AG09319 (cell line): Measurements from ENCODE around the gene DNAJC11.
"Not testable (repeated sequence)": the region's sequence is repeated elsewhere in the genome, so short reads cannot be mapped to it uniquely, and the experiment has no call there.

Experiments used
- DNase-seq: peaks from one replicate; pipeline ENCODE4 v3.0.0-alpha.2; 2010; ENCODE audit warnings: low read depth; ENCODE audit errors: extremely low read depth
- TF ChIP-seq, protein P1 (sequence below): IDR thresholded peaks from 2 replicates; pipeline ENCODE4 v1.5.1; 2011; ENCODE audit warnings: low read depth, mild to moderate bottlenecking, inconsistent platforms, low read length, moderate library complexity

Gene DNAJC11

DNA sequence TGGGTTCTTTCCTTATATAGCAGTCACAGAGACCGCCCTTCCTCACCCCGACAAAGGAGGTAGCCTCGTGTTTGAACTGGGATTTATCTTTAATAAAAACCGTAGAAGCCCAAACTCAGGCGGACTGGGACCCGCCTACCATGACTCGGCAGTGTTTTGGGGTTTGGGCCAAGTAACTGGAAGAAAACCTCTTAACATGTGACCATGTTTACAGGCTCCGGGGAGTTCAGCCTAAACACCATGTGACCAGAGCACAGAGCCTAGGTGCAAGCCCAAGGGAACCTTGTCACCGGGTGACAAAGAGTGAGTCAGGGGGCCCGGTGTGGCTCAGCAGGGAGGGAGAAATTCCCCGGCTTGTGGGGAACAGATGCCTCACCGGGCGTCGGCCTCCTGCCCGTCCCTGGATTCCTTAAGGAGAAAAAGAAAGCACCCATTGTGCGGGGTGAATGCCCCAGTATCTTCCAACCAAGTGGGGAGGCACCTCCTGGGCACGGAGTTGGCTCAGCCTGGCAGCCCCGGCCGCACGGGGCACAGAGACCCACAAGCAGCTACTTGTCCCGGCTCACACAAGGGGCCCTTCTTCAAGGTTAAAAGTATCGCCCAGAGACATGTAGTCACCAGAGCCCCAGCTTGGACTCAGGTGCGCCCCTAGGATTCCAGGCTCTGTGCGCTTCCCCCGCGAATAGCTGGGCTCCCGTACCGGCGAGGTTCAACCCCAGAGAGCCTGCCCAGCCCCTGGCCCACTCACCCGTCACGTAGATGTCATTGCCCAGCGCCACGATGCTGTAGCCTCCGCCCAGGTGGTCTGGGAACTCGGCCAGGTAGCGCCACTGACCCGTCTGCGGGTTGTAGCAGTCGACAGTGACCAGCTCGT is 100.3 kb downstream of the DNAJC11 start:
- peak; percentile 79 for DNase-seq
- TF ChIP-seq, protein P1, sequence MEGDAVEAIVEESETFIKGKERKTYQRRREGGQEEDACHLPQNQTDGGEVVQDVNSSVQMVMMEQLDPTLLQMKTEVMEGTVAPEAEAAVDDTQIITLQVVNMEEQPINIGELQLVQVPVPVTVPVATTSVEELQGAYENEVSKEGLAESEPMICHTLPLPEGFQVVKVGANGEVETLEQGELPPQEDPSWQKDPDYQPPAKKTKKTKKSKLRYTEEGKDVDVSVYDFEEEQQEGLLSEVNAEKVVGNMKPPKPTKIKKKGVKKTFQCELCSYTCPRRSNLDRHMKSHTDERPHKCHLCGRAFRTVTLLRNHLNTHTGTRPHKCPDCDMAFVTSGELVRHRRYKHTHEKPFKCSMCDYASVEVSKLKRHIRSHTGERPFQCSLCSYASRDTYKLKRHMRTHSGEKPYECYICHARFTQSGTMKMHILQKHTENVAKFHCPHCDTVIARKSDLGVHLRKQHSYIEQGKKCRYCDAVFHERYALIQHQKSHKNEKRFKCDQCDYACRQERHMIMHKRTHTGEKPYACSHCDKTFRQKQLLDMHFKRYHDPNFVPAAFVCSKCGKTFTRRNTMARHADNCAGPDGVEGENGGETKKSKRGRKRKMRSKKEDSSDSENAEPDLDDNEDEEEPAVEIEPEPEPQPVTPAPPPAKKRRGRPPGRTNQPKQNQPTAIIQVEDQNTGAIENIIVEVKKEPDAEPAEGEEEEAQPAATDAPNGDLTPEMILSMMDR, result no peak; the same call in 1 of the 2 replicates

DNA sequence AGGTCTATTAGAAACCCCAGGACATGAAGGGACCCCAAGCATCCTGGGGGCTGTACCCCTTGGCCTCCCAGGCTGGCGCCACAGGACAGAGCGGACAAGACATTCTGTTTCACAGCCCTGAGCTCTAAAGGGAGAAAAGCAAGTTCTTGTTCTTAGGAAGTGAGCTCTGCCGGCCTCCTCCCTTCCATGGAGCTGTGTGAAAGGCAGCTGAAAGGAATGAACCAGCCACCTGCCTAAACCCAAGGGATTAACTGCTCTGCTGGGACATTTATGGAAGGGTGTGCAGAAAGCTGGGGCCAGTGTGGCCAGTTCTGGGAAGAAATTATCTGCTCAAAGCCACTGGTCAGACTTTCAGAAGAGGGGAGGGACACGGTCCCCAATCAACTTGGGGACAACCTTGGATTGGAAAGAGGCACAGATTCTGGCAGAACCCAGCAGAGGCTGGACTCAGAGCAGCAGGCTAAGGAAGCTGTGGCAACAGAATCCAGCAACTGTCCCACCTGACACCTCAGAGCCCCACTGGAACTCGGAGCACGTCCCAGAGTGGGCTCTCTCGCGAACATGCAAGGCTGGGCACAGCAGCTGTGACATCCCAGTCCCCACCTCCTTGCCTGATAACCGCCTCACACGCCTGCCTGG is 101.1 kb downstream of the DNAJC11 start:
- no peak for DNase-seq
- TF ChIP-seq, protein P1, result no peak

DNA sequence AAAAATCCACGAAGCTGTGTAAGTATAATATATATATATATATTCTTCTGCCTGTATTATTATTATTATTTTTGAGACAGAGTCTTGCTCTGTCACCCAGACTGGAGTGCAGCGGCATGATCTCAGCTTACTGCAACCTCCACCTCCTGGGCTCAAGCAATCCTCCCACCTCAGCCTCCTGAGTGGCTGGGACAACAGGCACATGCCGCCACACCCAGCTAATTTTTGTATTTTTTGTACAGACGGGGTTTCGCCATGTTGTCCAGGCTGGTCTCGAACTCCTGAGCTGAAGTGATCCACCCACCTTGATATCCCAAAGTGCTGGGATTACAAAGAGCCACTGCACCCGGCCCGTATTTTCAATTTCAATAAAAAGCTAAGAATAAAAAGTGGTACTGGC is 101.6 kb downstream of the DNAJC11 start:
- not testable (repeated sequence) for DNase-seq

DNA sequence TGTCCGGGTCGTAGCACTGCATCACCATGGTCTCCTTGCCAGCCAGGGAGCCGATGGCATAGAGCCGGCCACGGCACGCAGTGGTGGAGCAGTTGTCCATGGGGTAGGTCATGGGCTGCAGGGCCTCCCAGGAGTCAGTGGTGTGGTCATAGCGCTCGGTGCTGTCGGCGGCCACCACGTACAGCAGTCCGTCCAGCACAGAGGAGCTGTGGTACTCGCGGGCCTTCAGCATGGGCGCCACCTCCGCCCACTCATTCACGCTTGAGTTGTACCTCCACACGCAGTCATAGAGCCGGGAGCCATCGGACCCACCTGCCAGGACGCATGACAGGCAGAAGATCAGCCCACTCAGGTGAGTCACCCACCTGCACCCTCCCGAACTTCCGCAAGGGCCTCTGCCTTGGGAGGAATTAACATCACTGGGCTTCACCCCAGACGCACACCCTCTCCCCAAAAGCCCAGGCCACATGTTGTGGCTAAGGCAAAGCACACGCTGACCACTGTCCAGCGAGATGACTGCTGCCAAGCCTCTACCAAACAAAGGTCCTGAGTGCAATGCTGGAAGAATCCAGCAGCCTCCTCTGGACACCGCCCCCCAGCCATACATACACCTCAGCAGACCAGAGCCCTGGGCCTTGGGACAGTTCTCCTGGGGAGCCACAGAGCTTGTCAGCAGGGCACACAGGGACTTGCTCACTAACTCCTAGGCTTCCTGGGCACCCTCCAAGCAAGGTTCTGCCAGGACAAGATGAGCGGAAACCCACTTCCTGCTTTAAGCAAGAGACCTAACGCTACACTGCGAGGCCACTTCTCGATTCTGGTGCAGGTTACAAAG is 102.3 kb downstream of the DNAJC11 start:
- TF ChIP-seq, protein P1, result no peak
- DNase-seq, result no peak

DNA sequence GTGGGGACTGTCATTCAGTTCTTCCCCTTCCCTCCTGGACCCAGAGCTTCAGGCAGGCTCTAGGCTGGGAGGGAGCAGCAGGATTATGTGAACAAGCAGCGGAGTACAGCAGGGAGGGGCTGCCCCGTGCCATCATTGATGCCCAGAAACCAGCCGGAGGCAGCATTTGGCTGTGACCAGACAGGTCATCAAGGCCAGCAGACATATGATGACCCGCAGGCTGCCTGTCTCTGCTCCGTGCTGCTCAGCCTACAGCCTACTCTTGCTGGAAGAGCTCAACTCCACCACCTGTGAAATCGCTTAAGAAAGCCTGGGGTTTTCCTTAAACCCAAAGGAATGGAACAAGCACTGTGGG is 103.9 kb downstream of the DNAJC11 start:
- DNase-seq, result no peak
- TF ChIP-seq, protein P1, result no peak

DNA sequence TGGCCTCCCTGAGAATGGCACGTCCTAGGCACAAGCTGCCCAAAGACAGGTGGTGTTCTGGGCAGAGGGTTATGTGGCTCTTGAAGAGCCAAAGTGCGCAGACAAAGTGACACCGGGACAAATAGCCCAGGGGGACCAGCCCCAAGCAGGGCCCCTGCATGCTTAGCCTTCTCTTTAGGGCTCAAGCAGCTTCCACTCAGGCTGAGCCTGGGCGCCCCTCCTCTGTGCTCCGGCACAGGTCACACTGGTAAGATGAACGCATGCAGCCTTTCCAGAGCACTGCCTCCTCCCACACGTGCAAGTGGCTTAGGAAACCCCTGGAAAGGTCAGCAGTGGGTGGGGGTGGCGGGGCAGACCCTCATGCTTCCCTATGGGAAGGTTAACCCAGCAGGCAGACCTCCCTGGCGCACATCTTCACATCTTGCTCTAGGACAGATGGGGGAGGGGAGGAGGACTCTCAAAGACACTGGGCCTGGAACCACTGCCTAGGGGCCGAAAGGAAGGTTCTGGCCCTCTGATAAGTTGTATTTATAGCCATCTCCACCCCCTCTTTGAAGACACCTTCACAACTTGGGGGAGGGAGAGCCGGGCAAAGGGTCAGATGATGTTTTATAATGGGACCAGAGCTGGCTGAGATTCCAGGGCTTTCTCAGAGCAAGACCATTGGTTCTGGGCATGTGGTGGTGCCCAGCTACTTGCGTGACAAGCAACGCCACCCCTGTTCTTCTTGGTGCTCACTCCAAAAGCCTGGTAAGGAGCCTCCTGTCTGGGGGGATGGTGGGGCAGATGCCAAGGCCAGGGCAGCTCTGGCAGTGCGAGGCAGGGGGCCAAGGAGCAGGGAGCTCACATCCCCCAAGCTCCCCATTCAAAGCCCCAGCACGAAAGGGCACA is 104.5 kb downstream of the DNAJC11 start:
- TF ChIP-seq, protein P1, result no peak
- DNase-seq, result no peak

DNA sequence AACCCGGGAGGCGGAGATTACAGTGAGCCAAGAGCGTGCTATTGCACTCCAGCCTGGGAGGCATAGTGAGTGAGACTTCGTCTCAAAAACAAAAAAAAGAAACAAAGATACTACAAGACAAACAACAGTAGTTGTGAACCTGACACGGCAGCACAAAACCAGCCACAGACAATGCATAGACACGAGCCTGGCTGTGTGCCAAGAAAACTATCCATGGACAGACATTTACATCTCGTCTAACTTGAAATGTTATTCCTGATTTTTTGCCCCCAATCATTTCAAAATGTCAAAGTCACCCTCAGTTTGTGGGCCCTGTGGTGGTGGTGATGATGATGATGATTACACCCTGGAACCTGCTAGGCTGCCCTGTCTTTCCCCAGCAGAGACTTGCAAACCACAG is 105.3 kb downstream of the DNAJC11 start:
- no peak for DNase-seq
- TF ChIP-seq, protein P1, result no peak
